ENCODE measurements around the gene KHNYN.
A peak's percentile ranks its signal among the peaks of the same experiment; 100 is the strongest.

DNA sequence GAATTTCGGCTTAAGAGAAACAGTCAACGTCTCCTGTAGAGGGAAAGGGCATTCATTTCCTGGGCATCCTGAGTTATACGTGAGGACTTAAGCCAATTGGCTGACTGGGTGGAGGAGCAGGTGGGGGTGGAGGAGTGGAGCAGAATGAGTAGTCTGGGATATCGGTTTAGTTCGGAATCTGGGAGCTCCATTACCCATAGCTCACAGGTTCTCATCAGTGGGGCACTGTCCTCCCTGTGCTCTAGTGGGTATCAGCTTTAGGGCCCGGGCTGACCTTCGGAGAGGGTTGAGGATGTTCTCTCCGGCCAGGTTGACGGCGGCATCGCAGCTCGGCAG lies 12.1 kb downstream of the KHNYN start:
- TF ChIP-seq, protein P1, sequence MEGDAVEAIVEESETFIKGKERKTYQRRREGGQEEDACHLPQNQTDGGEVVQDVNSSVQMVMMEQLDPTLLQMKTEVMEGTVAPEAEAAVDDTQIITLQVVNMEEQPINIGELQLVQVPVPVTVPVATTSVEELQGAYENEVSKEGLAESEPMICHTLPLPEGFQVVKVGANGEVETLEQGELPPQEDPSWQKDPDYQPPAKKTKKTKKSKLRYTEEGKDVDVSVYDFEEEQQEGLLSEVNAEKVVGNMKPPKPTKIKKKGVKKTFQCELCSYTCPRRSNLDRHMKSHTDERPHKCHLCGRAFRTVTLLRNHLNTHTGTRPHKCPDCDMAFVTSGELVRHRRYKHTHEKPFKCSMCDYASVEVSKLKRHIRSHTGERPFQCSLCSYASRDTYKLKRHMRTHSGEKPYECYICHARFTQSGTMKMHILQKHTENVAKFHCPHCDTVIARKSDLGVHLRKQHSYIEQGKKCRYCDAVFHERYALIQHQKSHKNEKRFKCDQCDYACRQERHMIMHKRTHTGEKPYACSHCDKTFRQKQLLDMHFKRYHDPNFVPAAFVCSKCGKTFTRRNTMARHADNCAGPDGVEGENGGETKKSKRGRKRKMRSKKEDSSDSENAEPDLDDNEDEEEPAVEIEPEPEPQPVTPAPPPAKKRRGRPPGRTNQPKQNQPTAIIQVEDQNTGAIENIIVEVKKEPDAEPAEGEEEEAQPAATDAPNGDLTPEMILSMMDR (IDR thresholded peaks at IDR 0.05), result peak in 1 of 6 experiments; percentile 16
- TF ChIP-seq POLR2A (IDR thresholded peaks at IDR 0.05), result no peak
